ENCODE data around the gene FAM117A.

GRCh38 chr17:49696233-49696761, 67.6 kb downstream of the FAM117A start:
- TF ChIP-seq, protein P1, sequence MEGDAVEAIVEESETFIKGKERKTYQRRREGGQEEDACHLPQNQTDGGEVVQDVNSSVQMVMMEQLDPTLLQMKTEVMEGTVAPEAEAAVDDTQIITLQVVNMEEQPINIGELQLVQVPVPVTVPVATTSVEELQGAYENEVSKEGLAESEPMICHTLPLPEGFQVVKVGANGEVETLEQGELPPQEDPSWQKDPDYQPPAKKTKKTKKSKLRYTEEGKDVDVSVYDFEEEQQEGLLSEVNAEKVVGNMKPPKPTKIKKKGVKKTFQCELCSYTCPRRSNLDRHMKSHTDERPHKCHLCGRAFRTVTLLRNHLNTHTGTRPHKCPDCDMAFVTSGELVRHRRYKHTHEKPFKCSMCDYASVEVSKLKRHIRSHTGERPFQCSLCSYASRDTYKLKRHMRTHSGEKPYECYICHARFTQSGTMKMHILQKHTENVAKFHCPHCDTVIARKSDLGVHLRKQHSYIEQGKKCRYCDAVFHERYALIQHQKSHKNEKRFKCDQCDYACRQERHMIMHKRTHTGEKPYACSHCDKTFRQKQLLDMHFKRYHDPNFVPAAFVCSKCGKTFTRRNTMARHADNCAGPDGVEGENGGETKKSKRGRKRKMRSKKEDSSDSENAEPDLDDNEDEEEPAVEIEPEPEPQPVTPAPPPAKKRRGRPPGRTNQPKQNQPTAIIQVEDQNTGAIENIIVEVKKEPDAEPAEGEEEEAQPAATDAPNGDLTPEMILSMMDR (IDR thresholded peaks at IDR 0.05), result no peak
- TF ChIP-seq EZH2 (IDR thresholded peaks at IDR 0.05; ENCODE audit: borderline replicate concordance, insufficient read depth, low read depth, low read length, poor library complexity, severe bottlenecking), result no peak

Data from B cell (primary cell).